GM12873 (cell line): Measurements from ENCODE around the gene RBM3.

ENCODE experiments used
- TF ChIP-seq, protein P1 (sequence below): IDR thresholded peaks from 2 replicates; pipeline ENCODE4 v1.5.1; 2012; ENCODE audit warnings: low read depth, mild to moderate bottlenecking, moderate library complexity, low read length, control low read depth; ENCODE audit not compliant: insufficient read depth; ENCODE audit errors: missing control alignments

Gene RBM3

DNA sequence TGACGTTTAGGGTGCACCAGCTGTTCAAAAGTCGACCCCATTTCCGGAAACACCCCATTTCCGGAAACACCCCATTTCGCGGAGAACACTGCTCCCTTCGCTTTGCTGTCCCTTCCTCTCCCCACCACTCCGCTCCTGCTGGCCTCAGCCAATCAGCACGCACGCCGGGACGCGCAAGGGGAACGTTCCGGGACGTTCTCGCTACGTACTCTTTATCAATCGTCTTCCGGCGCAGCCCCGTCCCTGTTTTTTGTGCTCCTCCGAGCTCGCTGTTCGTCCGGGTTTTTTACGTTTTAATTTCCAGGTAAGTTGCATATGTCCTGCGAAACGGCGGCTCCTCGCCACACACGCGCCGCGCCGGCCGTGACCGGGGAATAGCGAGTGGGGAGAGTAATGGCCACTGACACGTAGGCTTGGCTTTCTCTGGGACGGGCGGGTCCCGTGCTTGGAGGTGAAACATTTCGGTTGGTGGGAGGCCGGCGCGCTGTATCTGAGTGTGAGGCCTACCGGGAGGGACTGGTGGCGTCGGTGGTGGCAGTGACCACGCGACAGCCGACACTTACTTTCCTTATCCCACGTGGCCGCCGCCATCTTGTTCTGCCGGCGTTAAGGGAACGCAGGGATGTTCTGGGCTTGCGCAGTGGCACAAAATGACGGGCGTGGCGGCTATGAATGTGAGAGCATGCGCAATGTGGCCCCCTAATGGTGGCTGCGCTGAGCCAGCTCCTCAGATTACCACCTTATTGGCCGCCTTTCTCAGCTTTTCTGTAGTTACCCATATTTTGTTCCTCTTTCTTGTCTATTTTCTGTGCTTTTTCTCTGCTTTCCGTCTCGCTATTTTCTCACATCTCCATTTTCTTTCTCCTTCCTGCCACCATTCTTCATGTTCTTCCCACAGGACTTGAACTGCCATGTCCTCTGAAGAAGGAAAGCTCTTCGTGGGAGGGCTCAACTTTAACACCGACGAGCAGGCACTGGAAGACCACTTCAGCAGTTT, at the start of gene RBM3:
Gene RBM3 (plus strand): TSS at position 215 of the 997 bp plus-strand sequence. CDS start 697 bp downstream, at position 912.
- TF ChIP-seq, protein P1, sequence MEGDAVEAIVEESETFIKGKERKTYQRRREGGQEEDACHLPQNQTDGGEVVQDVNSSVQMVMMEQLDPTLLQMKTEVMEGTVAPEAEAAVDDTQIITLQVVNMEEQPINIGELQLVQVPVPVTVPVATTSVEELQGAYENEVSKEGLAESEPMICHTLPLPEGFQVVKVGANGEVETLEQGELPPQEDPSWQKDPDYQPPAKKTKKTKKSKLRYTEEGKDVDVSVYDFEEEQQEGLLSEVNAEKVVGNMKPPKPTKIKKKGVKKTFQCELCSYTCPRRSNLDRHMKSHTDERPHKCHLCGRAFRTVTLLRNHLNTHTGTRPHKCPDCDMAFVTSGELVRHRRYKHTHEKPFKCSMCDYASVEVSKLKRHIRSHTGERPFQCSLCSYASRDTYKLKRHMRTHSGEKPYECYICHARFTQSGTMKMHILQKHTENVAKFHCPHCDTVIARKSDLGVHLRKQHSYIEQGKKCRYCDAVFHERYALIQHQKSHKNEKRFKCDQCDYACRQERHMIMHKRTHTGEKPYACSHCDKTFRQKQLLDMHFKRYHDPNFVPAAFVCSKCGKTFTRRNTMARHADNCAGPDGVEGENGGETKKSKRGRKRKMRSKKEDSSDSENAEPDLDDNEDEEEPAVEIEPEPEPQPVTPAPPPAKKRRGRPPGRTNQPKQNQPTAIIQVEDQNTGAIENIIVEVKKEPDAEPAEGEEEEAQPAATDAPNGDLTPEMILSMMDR = peak; percentile 46

DNA sequence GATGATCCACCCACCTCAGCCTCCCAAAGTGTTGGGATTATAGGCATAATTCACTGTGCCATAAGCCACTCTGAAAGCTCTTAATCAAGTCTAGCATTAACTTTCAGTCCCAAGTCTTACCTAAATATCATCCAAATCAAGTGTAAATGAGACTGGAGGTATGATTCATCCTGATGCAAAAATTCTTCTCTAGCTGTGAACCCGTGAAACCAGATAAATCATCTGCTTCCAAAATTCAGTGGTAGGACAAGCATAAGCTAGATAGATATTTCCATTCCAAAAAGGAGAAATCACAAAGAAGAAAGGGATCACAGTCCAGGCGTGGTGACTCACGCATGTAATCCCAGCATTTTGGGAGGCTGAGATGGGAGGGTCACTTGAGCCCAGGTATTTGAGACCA, 43.5 kb upstream of the RBM3 start:
- TF ChIP-seq, protein P1 = no peak

DNA sequence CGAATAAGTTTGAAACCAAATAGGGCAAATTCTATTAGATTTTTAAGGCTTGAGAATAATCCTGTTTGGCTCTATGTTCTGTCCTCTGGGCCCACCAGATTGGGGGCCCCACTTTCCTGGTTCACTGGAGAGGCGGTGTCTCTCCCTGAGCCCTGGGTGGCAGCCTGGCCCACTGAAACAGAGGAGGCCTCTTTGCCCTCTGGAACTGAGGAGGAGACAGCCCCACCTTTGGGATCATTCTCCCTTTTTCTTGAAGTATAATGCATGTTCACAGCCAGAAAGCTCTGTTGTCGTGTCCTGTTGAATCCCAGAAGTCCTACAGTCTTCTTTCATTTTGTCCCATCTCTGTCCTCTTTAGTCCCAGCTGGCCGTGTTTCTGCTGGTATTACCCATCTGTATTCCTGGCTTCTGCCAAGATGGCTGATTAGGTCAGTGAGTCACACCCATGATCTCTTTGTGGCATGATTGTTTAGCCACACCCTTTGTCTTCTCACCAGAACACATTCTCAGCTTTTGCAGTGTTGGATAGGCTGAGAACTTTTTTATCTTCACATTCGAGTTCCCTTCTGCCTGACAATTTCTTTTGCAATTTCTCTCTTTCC, 42.8 kb upstream of the RBM3 start:
- TF ChIP-seq, protein P1 = no peak

DNA sequence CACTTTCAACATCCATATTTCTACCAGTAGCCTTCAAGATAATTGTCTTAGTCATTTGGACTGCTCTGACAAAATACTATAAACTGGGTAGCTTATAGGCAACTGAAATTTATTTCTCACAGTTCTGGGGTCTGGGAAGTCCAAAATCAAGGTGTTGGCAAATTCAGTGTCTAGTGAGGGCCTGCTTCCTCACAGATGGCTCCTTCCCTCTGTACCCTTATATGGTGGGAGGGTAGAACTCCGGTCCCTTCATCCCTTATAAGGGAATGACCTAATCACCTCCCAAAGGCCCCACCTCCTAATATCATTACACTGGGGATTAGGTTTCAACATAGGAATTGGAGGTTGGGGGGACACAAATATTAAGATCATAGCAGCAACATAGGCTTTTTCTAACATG, 42.1 kb upstream of the RBM3 start:
- TF ChIP-seq, protein P1 = no peak

DNA sequence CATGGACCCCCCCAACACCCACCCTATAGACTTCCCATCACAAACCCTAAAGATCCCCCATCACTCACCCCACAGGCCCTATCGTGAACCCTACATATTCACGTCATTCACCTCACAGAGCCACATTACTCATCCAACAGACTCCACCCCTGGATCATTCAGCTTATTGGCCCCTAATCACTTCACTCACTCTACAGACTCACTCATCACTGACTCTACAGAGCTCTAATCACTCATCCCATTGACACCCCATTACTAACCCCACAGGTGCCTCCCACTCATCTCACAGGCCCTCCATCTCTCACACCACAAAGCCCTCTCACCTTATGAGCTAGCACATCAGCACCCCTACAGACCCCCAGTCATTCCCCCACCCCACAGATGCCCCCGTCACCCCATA, 41.1 kb upstream of the RBM3 start:
- TF ChIP-seq, protein P1 = no peak

DNA sequence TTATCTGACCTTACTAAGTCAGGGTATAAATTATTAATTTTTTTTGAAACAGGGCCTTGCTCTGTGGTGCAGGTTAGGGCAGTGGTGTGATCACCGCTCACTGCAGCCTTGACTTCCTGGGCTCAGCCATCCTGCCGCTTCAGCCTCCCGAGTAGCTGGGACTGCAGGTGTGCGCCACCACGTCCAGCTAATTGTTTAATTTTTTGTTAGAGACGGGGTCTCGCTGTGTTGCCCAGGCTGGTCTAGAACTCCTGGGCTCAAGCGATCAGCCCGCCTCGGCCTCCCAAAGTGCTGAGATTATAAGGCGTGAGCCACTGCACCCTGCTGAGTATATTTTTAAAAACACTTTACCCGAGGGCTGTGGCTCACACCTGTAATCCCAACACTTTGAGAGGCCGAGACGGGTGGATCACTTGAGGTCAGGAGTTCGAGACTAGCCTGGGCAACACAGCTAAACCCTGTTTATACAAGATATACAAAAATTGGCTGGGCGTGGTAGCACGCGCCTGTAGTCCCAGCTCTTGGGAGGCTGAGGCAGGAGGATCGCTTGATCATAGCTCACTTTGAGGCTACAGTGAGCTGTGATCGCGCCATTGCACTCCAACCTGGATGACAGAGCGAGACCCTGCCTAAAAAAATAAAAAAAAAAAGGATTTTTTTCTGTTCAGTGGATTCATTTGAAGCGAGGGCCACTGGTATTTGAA, 35.5 kb upstream of the RBM3 start:
- TF ChIP-seq, protein P1 = no peak

DNA sequence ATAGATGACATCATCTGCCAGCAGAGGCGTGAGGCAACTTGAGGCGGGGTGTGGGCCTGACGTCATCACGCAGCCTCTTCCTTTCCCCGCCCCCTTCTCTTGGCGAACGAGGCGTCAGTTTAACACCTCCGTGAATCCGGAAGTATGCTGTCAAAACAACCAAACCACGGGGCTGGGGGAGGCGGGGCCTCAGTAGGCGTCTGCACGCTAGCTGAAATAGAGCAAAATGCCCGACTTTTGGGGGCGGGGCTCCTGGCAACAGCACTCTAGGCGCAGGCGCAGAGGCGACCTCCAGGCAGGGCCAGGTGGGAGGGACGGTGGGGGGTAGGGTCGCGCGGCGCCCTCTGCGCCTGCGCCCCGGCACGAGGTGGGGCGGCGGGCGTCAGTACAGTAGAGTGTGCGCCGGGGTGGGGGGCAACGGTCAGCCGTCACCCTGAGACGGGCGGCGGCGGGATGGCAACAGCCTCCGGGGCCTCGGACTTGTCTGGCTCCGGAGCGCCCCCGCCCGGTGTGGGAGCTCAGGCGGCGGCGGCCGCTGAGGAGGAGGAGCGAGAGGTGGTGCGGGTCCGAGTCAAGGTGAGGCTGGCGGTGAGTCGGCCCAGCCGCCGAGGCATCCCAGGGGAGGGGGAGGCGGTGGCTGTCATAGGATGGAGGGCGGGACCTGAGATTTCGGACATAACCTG, 34.8 kb upstream of the RBM3 start, which contains the start of gene TBC1D25:
Gene TBC1D25 (plus strand): TSS at position 370 of the 683 bp plus-strand sequence. CDS start 84 bp downstream, at position 454.
- TF ChIP-seq, protein P1 = peak; percentile 38
